ENCODE results near the gene SIN3B. TPM values are rescaled to one million over a fixed set of nuclear protein-coding genes. Genes with fewer than 3 reads are reported as not detected.
"Not testable (repeated sequence)": the region's sequence is repeated elsewhere in the genome, so short reads cannot be mapped to it uniquely, and the experiment has no call there.

Gene SIN3B
- total and polyA plus RNA-seq, 12 donors: 22.8 to 133 (median 35.9) TPM

GRCh38 chr19:16794456-16795441 is 34.4 kb upstream of the SIN3B start:
- WGBS, 4 donors: 73 to 80% (median 74%) methylated on average over 16 to 17 of the region's 17 CpGs
- intact Hi-C loops (cut with DNase I): no loop called here

GRCh38 chr19:16795731-16796130 is 33.5 kb upstream of the SIN3B start:
- Histone ChIP-seq H3K36me3 (replicated peaks in 1 of 2) (no peaks in the 10 kb centered on the region), H3K27me3 (no peaks in the 10 kb centered on the region), H3K27ac (no peak overlapping the region), H3K4me3 (no peak overlapping the region), H3K4me1 (replicated peaks in 1 of 2) (no peaks in the 10 kb centered on the region), H3K9me3 (replicated peaks in 1 of 3) (no peaks in the 10 kb centered on the region)
- 53 to 59% (median 54%) methylated on average over 2 to 3 of the region's 3 CpGs for WGBS, 4 donors
- TF ChIP-seq POLR2A (IDR thresholded peaks at IDR 0.05): no peak
- TF ChIP-seq CTCF (IDR thresholded peaks at IDR 0.05): no peak
- intact Hi-C loops (cut with DNase I): no loop called here
- no peak for DNase-seq

More at GRCh38 chr19:16794456-16795441, 34.4 kb upstream of the SIN3B start:
- no peak overlapping the region for H3K27ac ChIP-seq
- peaks cover 0 to 2% (median 0%) of the 10 kb centered on the region in 3 donors for H3K9me3 ChIP-seq (replicated peaks in 1 of 3)
- H3K4me3 ChIP-seq: no peak overlapping the region
- no peaks in the 10 kb centered on the region for H3K36me3 ChIP-seq (replicated peaks in 1 of 2)
- H3K4me1 ChIP-seq (replicated peaks in 1 of 2): no peaks in the 10 kb centered on the region
- no peaks in the 10 kb centered on the region for H3K27me3 ChIP-seq
- no peak for DNase-seq
- TF ChIP-seq POLR2A (IDR thresholded peaks at IDR 0.05) (no peak), CTCF (IDR thresholded peaks at IDR 0.05) (no peak)

GRCh38 chr19:16797876-16798275 is 31.3 kb upstream of the SIN3B start:
- TF ChIP-seq CTCF (IDR thresholded peaks at IDR 0.05) (no peak), POLR2A (IDR thresholded peaks at IDR 0.05) (no peak)
- no peaks in the 10 kb centered on the region for H3K4me1 ChIP-seq (replicated peaks in 1 of 2)
- intact Hi-C loops (cut with DNase I): no loop called here
- no peak for DNase-seq
- H3K27ac ChIP-seq: no peak overlapping the region
- H3K27me3 ChIP-seq: no peaks in the 10 kb centered on the region
- no peaks in the 10 kb centered on the region for H3K36me3 ChIP-seq (replicated peaks in 1 of 2)
- H3K9me3 ChIP-seq (replicated peaks in 1 of 3): no peaks in the 10 kb centered on the region
- 89 to 94% (median 93%) methylated on average over 3 of the region's 3 CpGs for WGBS, 4 donors
- H3K4me3 ChIP-seq: no peak overlapping the region

- H3K27ac ChIP-seq; intact Hi-C loops (cut with DNase I): not testable (repeated sequence)
- WGBS, 4 donors: 83 to 94% (median 88%) methylated on average over 6 of the region's 6 CpGs
These were observed 30.9 kb upstream of the SIN3B start for GRCh38 chr19:16798326-16798725.

More at GRCh38 chr19:16798326-16798725, 30.9 kb upstream of the SIN3B start:
- not testable (repeated sequence) for H3K27me3 ChIP-seq; H3K4me1 ChIP-seq (replicated peaks in 1 of 2); H3K4me3 ChIP-seq; DNase-seq; H3K36me3 ChIP-seq (replicated peaks in 1 of 2); H3K9me3 ChIP-seq (replicated peaks in 1 of 3)

Measured in adrenal gland (tissue), 12 donors.